NCI-H510A treated with DMSO at 0.1 percent for 48 hours (cell line): ENCODE data around the gene CELF2.
A peak's percentile ranks its signal among the peaks of the same experiment; 100 is the strongest.

Source experiments
- DNase-seq: peaks from one replicate; lab custom pipeline; 2025; lab: John Stamatoyannopoulos, UW

Gene CELF2

GRCh38 chr10:11023009-11023953, 5.6 kb downstream of the CELF2 start:
- DNase-seq = no peak

- DNase-seq = no peak
Observed at GRCh38 chr10:11024596-11024995, 6.9 kb downstream of the CELF2 start.

GRCh38 chr10:11025978-11026377, 8.3 kb downstream of the CELF2 start:
- no peak for DNase-seq

- DNase-seq = no peak
Observed at GRCh38 chr10:11026773-11027172, 9.1 kb downstream of the CELF2 start.

- DNase-seq = no peak
Observed at GRCh38 chr10:11034762-11035161, 17.1 kb downstream of the CELF2 start.

GRCh38 chr10:11035301-11035991, 17.8 kb downstream of the CELF2 start:
- no peak for DNase-seq

- DNase-seq = peak; percentile 1
Observed at GRCh38 chr10:11036424-11037011, 18.8 kb downstream of the CELF2 start.

GRCh38 chr10:11037991-11038390, 20.3 kb downstream of the CELF2 start:
- no peak for DNase-seq

GRCh38 chr10:11042357-11042756, 24.7 kb downstream of the CELF2 start:
- DNase-seq = no peak

GRCh38 chr10:11043039-11043438, 25.4 kb downstream of the CELF2 start:
- DNase-seq = no peak

- no peak for DNase-seq
Observed at GRCh38 chr10:11043446-11044127, 25.9 kb downstream of the CELF2 start.

GRCh38 chr10:11045487-11045886, 27.8 kb downstream of the CELF2 start:
- no peak for DNase-seq

- no peak for DNase-seq
Observed at GRCh38 chr10:11045995-11046775, 28.5 kb downstream of the CELF2 start.

GRCh38 chr10:11046776-11047160, 29.1 kb downstream of the CELF2 start:
- no peak for DNase-seq

GRCh38 chr10:11048707-11049278, 31.1 kb downstream of the CELF2 start:
- DNase-seq = no peak

- no peak for DNase-seq
Observed at GRCh38 chr10:11049806-11050205, 32.1 kb downstream of the CELF2 start.

- no peak for DNase-seq
Observed at GRCh38 chr10:11050301-11051287, 32.9 kb downstream of the CELF2 start.

GRCh38 chr10:11057018-11057417, 39.3 kb downstream of the CELF2 start:
- DNase-seq = no peak

GRCh38 chr10:11057448-11057847, 39.8 kb downstream of the CELF2 start:
- no peak for DNase-seq

GRCh38 chr10:11057994-11058393, 40.3 kb downstream of the CELF2 start:
- DNase-seq = no peak
